GM21717 (cell line): ENCODE data around the gene PFKFB4.

Experiments
- ATAC-seq: cut with Tn5 transposase; IDR thresholded peaks from one replicate; pipeline ENCODE4 v1.9.1; 2021; ENCODE audit warnings: mild to moderate bottlenecking, moderate library complexity; ENCODE audit not compliant: unreplicated experiment

The PFKFB4 gene

DNA sequence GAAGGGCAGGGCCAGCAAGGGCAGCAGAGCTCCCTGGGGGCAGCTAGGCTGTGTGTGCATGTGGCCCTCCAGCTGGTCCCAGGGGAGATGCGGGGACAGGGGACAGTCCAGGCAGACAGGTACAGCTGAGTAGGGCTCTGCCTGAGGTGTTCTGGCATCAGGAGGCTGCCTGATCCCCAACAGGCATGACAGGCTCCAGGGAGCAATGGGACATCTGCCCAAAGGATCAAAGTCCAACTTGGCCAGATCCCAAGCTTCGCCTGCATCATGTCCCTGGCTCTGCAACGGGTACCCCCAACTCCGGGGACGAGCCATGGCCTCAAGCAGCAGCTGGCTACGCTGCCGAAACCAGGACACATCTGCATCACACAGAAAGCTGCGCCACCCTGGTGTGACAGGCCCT lies 88.3 kb downstream of the PFKFB4 start:
- ATAC-seq = no peak
